Melanocyte of skin (primary cell): ENCODE data around the gene GM2A. TPM values are rescaled to one million over a fixed set of nuclear protein-coding genes. Genes with fewer than 3 reads are reported as not detected.

Experiments
- total RNA-seq, 2 donors: library from RNA; depleted of rRNA; stranded (reverse); fragments of >200 nt; gene quantifications; 2 replicates each; pipeline ENCODE4 v1.2.3, GENCODE V29; 2012

Gene GM2A
- 100 to 1,000 TPM in 1 of 2 donors, 10 to 100 TPM in 1; 65.9 to 104 TPM for total RNA-seq

DNA sequence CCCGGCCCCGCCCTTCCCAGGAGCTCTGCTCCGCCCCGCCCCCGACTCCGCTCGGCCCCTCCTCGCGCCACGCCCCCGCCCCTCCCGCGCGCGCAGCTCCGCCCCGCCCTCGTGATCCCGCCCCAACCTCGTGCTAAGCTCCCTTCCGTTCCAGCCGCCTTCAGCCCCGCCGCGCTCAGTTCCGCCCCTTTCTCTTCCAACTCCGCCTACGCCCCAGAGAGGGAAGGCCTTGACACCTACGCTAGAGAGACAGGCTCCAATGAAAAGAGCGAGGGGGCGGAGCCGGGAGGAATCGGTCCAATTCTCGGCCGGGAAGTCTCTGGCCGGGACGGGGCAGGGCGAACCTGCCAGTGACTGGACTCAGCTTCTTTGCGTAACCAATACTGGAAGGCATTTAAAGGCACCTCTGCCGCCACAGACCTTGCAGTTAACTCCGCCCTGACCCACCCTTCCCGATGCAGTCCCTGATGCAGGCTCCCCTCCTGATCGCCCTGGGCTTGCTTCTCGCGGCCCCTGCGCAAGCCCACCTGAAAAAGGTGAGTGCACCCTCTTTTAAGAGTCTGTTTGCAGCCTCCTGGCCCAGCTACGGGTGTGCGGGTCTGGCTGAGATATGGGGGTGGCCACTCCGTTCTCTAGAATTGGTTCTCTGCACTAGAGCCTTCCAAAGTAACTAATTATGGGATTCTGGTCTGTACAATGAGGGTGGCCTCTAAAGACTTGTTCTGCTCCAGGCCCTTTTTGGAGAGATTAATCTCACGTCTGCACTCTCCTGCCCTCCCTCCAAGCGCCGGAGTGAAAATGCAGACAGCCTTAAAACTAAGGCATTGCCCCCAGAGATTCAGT is at the start of gene GM2A:
Gene GM2A, plus strand, starts transcription at position 424 of the 843 bp plus-strand sequence. Its CDS starts 32 bp downstream, at position 456.

GRCh38 chr5:151223447-151224264 is 29.3 kb upstream of the GM2A start, which contains the start of gene CCDC69:
Gene CCDC69 (minus strand): TSS chr5:151224092. CDS start chr5:151223970, 122 bp downstream.

GRCh38 chr5:151303666-151304065 is 50.7 kb downstream of the GM2A start, which contains the start of gene SLC36A3:
Gene SLC36A3 (minus strand): TSS chr5:151303766. CDS start chr5:151303354, 412 bp downstream.

Other genes starting within 250 kb of the GM2A start
- 1 to 10 TPM in 1 of 2 donors, not detected in 1; 2.4 TPM for gene GPX3, start 232.6 kb upstream of the GM2A start, total RNA-seq
- 10 to 100 TPM; 40.3 to 88.1 TPM for gene TNIP1, start 172.2 kb upstream of the GM2A start, total RNA-seq
- 100 to 1,000 TPM; 445 to 491 TPM for gene ANXA6, start 95.4 kb upstream of the GM2A start, total RNA-seq
- gene CCDC69, start 29.1 kb upstream of the GM2A start, total RNA-seq: 1 to 10 TPM in 1 of 2 donors, under 1 TPM in 1; 0.67 to 1.0 TPM
- not detected for gene SLC36A3, start 50.6 kb downstream of the GM2A start, total RNA-seq
- not detected for gene SLC36A2, start 94.4 kb downstream of the GM2A start, total RNA-seq
- gene SLC36A1, start 194.4 kb downstream of the GM2A start, total RNA-seq: 10 to 100 TPM; 14.7 to 15.5 TPM